Right kidney (tissue), 1 donor: ENCODE data around the gene SPINDOC.
A peak's percentile ranks its signal among the peaks of the same experiment; 100 is the strongest.

Source experiments
- DNase-seq: peaks from one replicate; pipeline ENCODE4 v3.0.0-alpha.2; 2016

Gene SPINDOC

GRCh38 chr11:63832336-63832735 lies 19.1 kb downstream of the SPINDOC start:
- DNase-seq = no peak

- DNase-seq = no peak
These were observed 19.8 kb downstream of the SPINDOC start for GRCh38 chr11:63833048-63833447.

GRCh38 chr11:63834535-63835157 lies 21.4 kb downstream of the SPINDOC start:
- DNase-seq = no peak

GRCh38 chr11:63835158-63835545 lies 21.9 kb downstream of the SPINDOC start:
- no peak for DNase-seq

GRCh38 chr11:63837027-63837688 lies 23.9 kb downstream of the SPINDOC start:
- DNase-seq = peak; percentile 69

- DNase-seq = no peak
These were observed 24.5 kb downstream of the SPINDOC start for GRCh38 chr11:63837739-63838138.

GRCh38 chr11:63838150-63838677 lies 25.0 kb downstream of the SPINDOC start:
- DNase-seq = no peak

GRCh38 chr11:63838678-63839507 lies 25.6 kb downstream of the SPINDOC start, which contains the start of gene MARK2:
Gene MARK2 (plus strand): TSS chr11:63839110. CDS start chr11:63839507, 397 bp downstream.
- DNase-seq = peak; percentile 96

- DNase-seq = peak; percentile 66
These were observed 26.5 kb downstream of the SPINDOC start for GRCh38 chr11:63839508-63840355.

- no peak for DNase-seq
These were observed 27.3 kb downstream of the SPINDOC start for GRCh38 chr11:63840356-63841060.

- no peak for DNase-seq
These were observed 28.3 kb downstream of the SPINDOC start for GRCh38 chr11:63841554-63841953.

- DNase-seq = no peak
These were observed 29.8 kb downstream of the SPINDOC start for GRCh38 chr11:63843041-63843440.

GRCh38 chr11:63844836-63845235 lies 31.6 kb downstream of the SPINDOC start:
- no peak for DNase-seq

GRCh38 chr11:63845303-63845702 lies 32.0 kb downstream of the SPINDOC start:
- no peak for DNase-seq

- DNase-seq = no peak
These were observed 32.7 kb downstream of the SPINDOC start for GRCh38 chr11:63845911-63846310.

GRCh38 chr11:63846897-63847296 lies 33.6 kb downstream of the SPINDOC start:
- DNase-seq = no peak

- no peak for DNase-seq
These were observed 34.1 kb downstream of the SPINDOC start for GRCh38 chr11:63847363-63847762.

- no peak for DNase-seq
These were observed 36.4 kb downstream of the SPINDOC start for GRCh38 chr11:63849691-63850090.

- DNase-seq = no peak
These were observed 37.7 kb downstream of the SPINDOC start for GRCh38 chr11:63850920-63851319.

- no peak for DNase-seq
These were observed 38.1 kb downstream of the SPINDOC start for GRCh38 chr11:63851364-63851763.

- no peak for DNase-seq
These were observed 40.2 kb downstream of the SPINDOC start for GRCh38 chr11:63853476-63853875.
